GM19238 (cell line): ENCODE data around the gene CLNK.
"Not testable (repeated sequence)": the region's sequence is repeated elsewhere in the genome, so short reads cannot be mapped to it uniquely, and the experiment has no call there.

Experiments
- DNase-seq: peaks from one replicate; pipeline ENCODE4 v3.0.0; 2011; ENCODE audit warnings: low spot score; ENCODE audit not compliant: insufficient read length

The CLNK gene

GRCh38 chr4:10664408-10664807 is 20.2 kb downstream of the CLNK start:
- DNase-seq, result no peak

DNA sequence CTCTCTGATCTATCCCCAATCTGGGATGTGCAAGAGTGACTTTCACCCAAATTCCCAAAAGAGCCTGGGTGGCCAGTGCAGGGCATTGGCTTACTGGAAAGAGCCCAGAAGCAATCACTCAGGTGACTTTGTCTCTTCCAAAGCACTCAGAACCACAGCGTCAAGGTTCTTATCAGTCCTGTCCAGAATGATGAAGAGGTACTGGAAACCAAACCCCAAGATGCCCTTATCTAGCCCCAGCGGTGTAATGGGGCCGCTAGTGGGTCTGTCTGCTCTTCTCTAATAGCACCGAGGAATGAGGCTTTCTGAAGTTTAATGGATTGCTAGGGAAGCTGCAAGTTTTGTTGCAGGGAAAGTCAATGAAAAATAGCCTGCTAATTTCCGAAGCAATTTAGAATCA is 21.6 kb downstream of the CLNK start:
- no peak for DNase-seq

DNA sequence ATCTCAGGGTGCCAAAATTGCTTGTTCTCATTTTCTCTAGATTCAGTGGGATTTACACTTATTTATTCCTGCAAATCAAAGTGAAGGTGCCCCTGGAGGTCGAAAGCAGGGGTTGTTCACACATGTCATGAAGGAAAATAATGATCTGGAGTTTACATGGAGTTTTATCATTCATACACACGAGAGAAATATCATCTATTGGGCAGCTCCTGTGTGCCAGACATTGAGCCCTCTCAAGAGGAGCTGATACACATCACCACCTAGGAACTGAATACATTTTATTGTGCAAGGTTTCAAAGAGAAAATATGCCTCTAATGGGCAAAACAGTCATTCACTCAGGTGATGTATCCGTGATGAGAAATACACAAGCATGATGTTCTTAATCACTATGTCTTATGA is 23.5 kb downstream of the CLNK start:
- no peak for DNase-seq

GRCh38 chr4:10659251-10659650 is 25.3 kb downstream of the CLNK start:
- no peak for DNase-seq

DNA sequence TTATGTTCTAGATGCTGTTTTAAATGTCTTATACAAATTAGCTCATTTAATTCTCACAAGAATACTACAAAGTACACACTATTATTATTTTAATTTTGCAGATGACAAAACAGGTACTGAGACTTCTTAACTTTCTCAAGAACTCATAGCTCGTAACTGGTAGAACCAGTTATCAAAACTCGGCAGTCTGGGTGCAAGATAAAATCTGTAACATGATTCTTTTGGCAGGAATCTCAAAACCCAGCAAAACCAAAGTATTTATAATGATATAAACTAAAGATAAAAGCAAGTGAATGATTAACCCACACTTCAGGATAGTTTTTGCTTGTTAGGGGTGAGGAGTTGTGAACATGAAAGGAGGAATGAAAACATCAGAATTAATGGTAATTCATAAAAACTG is 27.6 kb downstream of the CLNK start:
- DNase-seq, result no peak

DNA sequence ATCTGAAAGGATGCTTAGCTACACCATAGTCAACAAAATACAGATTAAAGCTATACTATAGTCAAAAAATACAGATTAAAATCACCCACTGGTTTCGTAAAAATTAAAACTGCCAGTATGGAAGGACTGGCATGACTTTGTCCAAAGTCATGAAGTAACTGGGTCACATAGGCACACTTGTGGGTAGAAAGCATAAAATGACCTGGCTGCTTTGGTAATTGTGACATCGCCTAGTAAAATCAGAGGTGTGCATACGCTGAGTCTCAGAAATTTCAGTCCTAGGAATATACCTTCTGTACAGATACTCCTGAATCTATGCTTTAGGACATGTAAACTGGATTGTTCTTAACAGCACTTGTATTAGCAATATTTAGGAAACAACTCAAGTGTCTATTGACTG is 28.1 kb downstream of the CLNK start:
- no peak for DNase-seq

GRCh38 chr4:10655968-10656367 is 28.6 kb downstream of the CLNK start:
- no peak for DNase-seq

GRCh38 chr4:10648479-10648878 is 36.1 kb downstream of the CLNK start:
- no peak for DNase-seq

GRCh38 chr4:10647846-10648245 is 36.7 kb downstream of the CLNK start:
- DNase-seq, result no peak

DNA sequence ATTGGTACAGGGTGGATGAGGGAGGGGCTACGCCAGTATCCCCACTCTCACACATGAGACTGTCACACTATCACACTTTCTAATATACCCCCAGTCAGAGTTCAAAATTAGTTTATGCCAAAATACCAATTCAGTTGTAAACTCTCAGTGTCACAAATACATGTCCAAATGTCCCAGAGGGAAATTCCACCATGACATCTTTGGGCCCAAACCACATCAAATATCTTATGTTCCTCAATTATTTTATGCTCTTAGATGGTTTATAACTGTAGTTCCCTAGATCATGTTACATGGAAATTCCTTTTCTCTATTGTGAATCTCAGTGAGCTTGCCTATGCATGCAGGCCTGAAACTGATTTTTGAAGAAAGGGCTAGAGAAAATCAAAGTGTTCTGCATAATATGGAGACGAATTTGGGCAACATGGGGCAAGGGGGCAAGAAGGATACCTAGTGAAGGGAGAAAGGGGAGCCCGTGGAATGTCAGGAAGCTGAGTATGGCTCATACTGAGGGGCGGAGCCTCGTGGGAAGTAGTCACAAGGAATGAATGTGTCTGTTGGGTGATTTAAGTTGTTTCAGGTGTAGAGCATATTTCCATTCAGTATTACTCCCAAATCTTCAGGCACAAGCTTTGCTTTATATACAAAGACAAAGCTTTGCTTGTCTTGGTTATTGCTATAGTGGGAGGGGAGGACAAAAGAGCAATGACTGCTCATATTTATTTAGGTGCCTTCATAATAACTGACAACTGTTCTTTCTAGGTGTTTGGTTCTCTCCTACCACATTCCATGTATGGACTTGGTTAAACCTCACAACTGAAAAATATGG is 40.8 kb downstream of the CLNK start:
- no peak for DNase-seq

GRCh38 chr4:10640561-10641201 is 43.9 kb downstream of the CLNK start:
- no peak for DNase-seq

DNA sequence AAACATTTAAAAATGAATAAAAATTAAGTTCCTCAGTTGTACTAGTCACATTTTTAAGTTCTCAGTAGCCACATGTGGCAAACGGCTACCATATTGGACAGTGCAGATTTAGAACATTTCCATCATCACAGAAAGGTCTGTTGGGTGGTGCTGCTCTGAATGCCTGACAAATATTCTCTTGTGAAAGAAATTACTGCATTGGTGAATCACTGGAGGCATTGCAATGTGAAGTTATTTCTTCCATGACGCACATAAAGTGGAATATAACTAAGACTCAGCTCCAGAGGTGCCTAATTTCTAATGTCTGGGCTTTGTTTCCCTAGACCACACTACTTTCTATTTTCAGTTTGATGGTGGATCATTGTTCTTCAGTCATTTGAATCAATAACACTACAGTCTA is 44.9 kb downstream of the CLNK start:
- no peak for DNase-seq

DNA sequence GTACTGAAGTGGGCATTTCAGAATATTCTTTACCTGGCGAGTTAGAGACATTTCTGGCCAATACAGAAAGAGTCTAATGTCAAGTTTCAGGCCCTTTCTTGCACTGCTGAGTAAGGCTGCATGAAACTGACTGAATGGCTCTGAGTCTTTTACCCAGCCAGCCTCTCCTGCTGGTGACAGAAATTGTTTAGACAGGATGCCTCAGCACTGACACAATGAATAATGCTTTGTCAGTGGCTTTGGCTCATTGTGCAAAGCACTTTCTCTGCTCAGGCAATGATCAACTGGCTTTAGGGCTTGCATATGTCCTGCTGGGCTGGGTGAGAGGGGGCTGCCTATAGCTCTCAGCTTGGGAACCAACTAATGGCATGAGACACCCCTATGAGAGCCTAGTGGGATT is 45.5 kb downstream of the CLNK start:
- no peak for DNase-seq

- DNase-seq, result no peak
Observed at GRCh38 chr4:10635091-10635490, 49.5 kb downstream of the CLNK start.

- no peak for DNase-seq
Observed at GRCh38 chr4:10629394-10629793, 55.2 kb downstream of the CLNK start.

GRCh38 chr4:10625131-10625530 is 59.4 kb downstream of the CLNK start:
- DNase-seq, result no peak

DNA sequence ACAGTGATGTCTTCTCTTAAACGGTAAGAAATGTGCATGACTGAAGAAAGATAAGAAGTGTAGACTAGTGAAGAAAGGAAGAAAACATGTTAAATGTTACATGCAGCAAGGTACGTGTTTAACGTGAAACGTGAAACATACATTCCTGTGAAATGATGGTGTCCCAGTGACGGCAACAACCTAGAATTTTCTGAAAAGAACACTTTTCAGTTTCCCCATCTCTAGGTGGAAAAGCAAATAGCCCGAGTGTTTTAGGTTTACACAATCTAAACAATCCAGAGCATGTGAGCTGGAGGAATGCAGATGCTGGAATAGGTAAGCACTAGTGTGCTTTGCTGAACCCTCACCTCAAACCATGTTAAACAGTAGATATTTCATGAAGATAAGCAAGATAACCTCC is 60.7 kb downstream of the CLNK start:
- no peak for DNase-seq

DNA sequence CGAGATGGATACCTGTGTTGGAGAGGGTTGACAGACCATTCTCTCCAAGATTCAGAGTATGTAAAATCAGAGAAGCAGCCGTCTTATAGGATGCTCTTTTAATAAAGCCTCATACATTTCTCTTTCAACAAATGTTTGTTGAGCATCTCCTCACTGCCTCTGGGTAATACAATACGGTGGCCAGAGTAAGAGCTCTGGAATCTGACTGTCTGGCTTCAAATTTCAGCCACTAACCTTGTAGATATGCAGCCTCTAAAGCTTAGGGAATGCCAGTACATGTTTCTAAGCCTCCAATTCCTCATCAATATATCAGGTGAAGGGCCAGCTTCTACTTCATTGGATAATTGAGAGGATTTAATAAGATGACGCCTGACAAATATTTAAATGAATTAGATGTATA is 61.3 kb downstream of the CLNK start:
- no peak for DNase-seq

- DNase-seq, result no peak
Observed at GRCh38 chr4:10622728-10623127, 61.8 kb downstream of the CLNK start.

- DNase-seq, result no peak
Observed at GRCh38 chr4:10620935-10621488, 63.6 kb downstream of the CLNK start.

- no peak for DNase-seq
Observed at GRCh38 chr4:10619855-10620254, 64.7 kb downstream of the CLNK start.

DNA sequence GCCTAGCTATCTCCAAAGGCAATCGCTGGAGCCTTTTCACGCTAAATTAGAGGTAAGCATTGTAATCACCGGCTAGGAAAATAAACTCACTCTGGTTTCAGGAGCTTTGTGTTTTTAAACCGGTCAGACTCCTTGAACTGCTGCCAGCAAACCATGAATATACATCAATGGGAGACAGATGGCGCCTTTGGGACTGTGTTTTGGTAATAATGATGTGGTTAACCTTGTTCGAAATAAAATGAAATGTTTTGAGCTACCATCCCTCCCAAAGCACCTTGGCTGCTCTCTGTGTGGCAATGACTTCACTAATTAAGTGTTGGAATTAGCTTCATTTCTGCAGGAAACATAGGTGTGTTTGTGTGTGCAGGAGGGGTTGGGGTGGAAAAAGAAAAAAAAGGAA is 65.3 kb downstream of the CLNK start:
- DNase-seq, result no peak

DNA sequence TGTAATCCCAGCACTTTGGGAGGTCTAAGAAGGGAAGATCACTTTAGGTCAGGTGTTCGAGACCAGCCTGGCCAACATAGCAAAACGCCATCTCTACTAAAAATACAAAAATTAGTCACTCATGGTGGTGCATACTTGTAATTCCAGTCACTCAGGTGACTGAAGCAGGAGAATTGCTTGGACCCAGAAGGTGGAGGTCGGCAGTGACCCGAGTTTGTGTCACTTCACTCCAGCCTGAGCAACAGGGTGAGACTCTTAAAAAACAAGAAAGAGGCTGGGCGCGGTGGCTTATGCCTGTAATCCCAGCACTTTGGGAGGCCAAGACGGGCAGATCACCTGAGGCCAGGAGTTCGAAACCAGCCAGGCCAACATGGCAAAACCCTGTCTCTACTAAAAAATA is 69.6 kb downstream of the CLNK start:
- DNase-seq, result not testable (repeated sequence)
